SU-DHL-6 (cell line): Measurements from ENCODE around the gene SH3TC2.

Experiments
- H2AFZ ChIP-seq: fragments of 200-600 bp; sonication (generic); 2 replicates; pipeline ENCODE4 v1.6.1; 2014; ENCODE audit warnings: low read depth, mild to moderate bottlenecking, moderate library complexity, mixed read lengths, antibody characterized with exemption, low read length; ENCODE audit not compliant: severe bottlenecking
- H3F3A ChIP-seq: fragments of 200-600 bp; shearing (Covaris generic); 2 replicates; pipeline ENCODE4 v1.6.0; 2016; ENCODE audit warnings: antibody characterized with exemption, mild to moderate bottlenecking; ENCODE audit not compliant: insufficient read depth
- H3K27ac ChIP-seq: fragments of 200-600 bp; sonication (generic); 2 replicates; pipeline ENCODE4 v1.5.1; 2016; ENCODE audit warnings: low read depth, mild to moderate bottlenecking, low read length, moderate library complexity, mixed read lengths
- H3K27me3 ChIP-seq: fragments of 200-600 bp; sonication (generic), shearing (Covaris generic); 2 replicates; pipeline ENCODE4 v1.6.0; 2014; ENCODE audit warnings: mild to moderate bottlenecking, low read length
- H3K36me3 ChIP-seq: fragments of 200-600 bp; sonication (generic); 2 replicates; pipeline ENCODE4 v1.6.1; 2014; ENCODE audit warnings: mild to moderate bottlenecking, low read length, mixed read lengths
- H3K4me2 ChIP-seq: fragments of 300-600, 200-600 bp; shearing (Covaris generic), sonication (generic); 2 replicates; pipeline ENCODE4 v1.6.0; 2014; ENCODE audit warnings: low read length, low read depth, mild to moderate bottlenecking; ENCODE audit not compliant: poor library complexity, severe bottlenecking
- H3K4me3 ChIP-seq: fragments of 200-600 bp; sonication (generic); 2 replicates; pipeline ENCODE4 v1.5.1; 2014; ENCODE audit warnings: antibody characterized with exemption, low read length, mild to moderate bottlenecking, mixed read lengths; ENCODE audit not compliant: insufficient read depth, poor library complexity, severe bottlenecking
- H3K79me2 ChIP-seq: fragments of 200-600 bp; sonication (generic); 2 replicates; pipeline ENCODE4 v1.6.1; 2014; ENCODE audit warnings: mild to moderate bottlenecking, low read length, moderate library complexity; ENCODE audit not compliant: insufficient read depth
- H3K9ac ChIP-seq: fragments of 200-600 bp; sonication (generic); 2 replicates; pipeline ENCODE4 v1.7.0; 2014; ENCODE audit warnings: mild to moderate bottlenecking, low read length
- H3K9me2 ChIP-seq: fragments of 200-600 bp; sonication (generic); replicated peaks from 2 replicates; pipeline ENCODE4 v1.6.1; 2014; ENCODE audit warnings: low read length; ENCODE audit not compliant: insufficient read depth
- H3K9me3 ChIP-seq: fragments of 200-600 bp; sonication (generic); 2 replicates; pipeline ENCODE4 v1.6.1; 2014; ENCODE audit warnings: low read length, mixed read lengths; ENCODE audit not compliant: insufficient read depth
- H4K20me1 ChIP-seq: fragments of 200-600 bp; sonication (generic); 2 replicates; pipeline ENCODE4 v1.6.1; 2014; ENCODE audit warnings: low read depth, mild to moderate bottlenecking, antibody characterized with exemption, low read length, moderate library complexity, mixed read lengths
- EZH2phosphoT487 ChIP-seq: fragments of 200-600 bp; sonication (generic), shearing (Covaris generic); conservative IDR thresholded peaks from 2 replicates; pipeline ENCODE4 v1.6.1; 2018; ENCODE audit warnings: mild to moderate bottlenecking, antibody characterized with exemption, low read length, moderate library complexity, mixed read lengths
- TF ChIP-seq, protein P1 (sequence below): fragments of 200-600 bp; sonication (generic); IDR thresholded peaks from one replicate; pipeline ENCODE4 v1.5.1; 2017; ENCODE audit warnings: antibody characterized with exemption, mild to moderate bottlenecking, low read length, moderate library complexity; ENCODE audit not compliant: insufficient read depth, poor library complexity, severe bottlenecking

The SH3TC2 gene

DNA sequence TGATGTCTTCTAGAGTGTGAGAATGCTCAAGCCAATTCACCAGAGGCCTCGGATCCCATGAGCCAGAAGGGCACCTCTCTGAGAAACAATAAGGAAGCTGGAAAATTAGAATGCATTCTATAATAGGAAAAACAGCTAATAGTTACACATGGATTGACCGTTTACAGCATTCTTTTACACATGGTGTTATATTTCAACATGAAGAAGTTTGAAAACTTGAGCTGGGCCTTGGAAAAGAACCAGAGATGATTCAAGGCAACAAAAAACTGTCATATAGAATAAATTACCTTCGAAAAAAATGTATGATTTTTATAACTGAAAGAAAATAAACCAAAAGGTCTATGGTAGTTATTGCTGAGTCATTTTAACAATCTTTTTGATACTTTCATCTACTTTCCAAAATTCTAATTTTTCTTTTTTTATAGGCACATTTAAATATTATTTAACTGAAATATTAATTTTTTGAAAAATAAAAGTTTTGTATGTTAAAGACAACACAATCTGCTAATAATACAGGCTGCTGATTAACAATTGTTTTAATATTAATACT lies 6.2 kb downstream of the SH3TC2 start:
- Histone ChIP-seq H3F3A (no peaks in the 10 kb centered on the region), H3K36me3 (no peaks in the 10 kb centered on the region), H3K27ac (no peak overlapping the region), H3K9me3 (no peaks in the 10 kb centered on the region), H3K4me2 (no peak overlapping the region), H3K79me2 (no peaks in the 10 kb centered on the region), H3K9ac (no peak overlapping the region), H3K9me2 (no peaks in the 10 kb centered on the region), H4K20me1 (no peaks in the 10 kb centered on the region), H2AFZ (no peak overlapping the region), H3K4me3 (no peak overlapping the region), H3K27me3 (no peaks in the 10 kb centered on the region)
- no peak for TF ChIP-seq EZH2phosphoT487
- TF ChIP-seq, protein P1, sequence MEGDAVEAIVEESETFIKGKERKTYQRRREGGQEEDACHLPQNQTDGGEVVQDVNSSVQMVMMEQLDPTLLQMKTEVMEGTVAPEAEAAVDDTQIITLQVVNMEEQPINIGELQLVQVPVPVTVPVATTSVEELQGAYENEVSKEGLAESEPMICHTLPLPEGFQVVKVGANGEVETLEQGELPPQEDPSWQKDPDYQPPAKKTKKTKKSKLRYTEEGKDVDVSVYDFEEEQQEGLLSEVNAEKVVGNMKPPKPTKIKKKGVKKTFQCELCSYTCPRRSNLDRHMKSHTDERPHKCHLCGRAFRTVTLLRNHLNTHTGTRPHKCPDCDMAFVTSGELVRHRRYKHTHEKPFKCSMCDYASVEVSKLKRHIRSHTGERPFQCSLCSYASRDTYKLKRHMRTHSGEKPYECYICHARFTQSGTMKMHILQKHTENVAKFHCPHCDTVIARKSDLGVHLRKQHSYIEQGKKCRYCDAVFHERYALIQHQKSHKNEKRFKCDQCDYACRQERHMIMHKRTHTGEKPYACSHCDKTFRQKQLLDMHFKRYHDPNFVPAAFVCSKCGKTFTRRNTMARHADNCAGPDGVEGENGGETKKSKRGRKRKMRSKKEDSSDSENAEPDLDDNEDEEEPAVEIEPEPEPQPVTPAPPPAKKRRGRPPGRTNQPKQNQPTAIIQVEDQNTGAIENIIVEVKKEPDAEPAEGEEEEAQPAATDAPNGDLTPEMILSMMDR, result no peak

- H3K9me2 ChIP-seq, result no peaks in the 10 kb centered on the region
- no peaks in the 10 kb centered on the region for H3K79me2 ChIP-seq
- H3K36me3 ChIP-seq, result no peaks in the 10 kb centered on the region
- no peak overlapping the region for H3K4me2 ChIP-seq
- no peak overlapping the region for H2AFZ ChIP-seq
- H3K9ac ChIP-seq, result no peak overlapping the region
- H4K20me1 ChIP-seq, result no peaks in the 10 kb centered on the region
- no peak overlapping the region for H3K27ac ChIP-seq
- TF ChIP-seq, protein P1, result no peak
- TF ChIP-seq EZH2phosphoT487, result no peak
- H3K27me3 ChIP-seq, result no peaks in the 10 kb centered on the region
- no peak overlapping the region for H3K4me3 ChIP-seq
- H3F3A ChIP-seq, result no peaks in the 10 kb centered on the region
- no peaks in the 10 kb centered on the region for H3K9me3 ChIP-seq
Observed at GRCh38 chr5:149054416-149054815, 8.4 kb downstream of the SH3TC2 start.

GRCh38 chr5:149053072-149053695 lies 9.7 kb downstream of the SH3TC2 start:
- Histone ChIP-seq H3K9ac (no peak overlapping the region), H3K27me3 (no peaks in the 10 kb centered on the region), H3K9me2 (no peaks in the 10 kb centered on the region), H3K4me3 (no peak overlapping the region), H4K20me1 (no peaks in the 10 kb centered on the region), H2AFZ (no peak overlapping the region), H3K79me2 (no peaks in the 10 kb centered on the region), H3F3A (no peaks in the 10 kb centered on the region), H3K27ac (no peak overlapping the region), H3K36me3 (no peaks in the 10 kb centered on the region), H3K9me3 (no peaks in the 10 kb centered on the region), H3K4me2 (no peak overlapping the region)
- TF ChIP-seq, protein P1, result no peak
- TF ChIP-seq EZH2phosphoT487, result no peak
